HG02970 (cell line): ENCODE results near the gene INO80C.
"Not testable (repeated sequence)": the region's sequence is repeated elsewhere in the genome, so short reads cannot be mapped to it uniquely, and the experiment has no call there.

Experiments used
- ATAC-seq: cut with Tn5 transposase; IDR thresholded peaks from one replicate; pipeline ENCODE4 v1.9.1; 2021; ENCODE audit warnings: mild to moderate bottlenecking, moderate library complexity, moderate number of reproducible peaks; ENCODE audit not compliant: unreplicated experiment, low FRiP score

The INO80C gene

GRCh38 chr18:35489913-35490490 is 7.8 kb downstream of the INO80C start:
- no peak for ATAC-seq

- ATAC-seq: not testable (repeated sequence)
These were observed 8.5 kb downstream of the INO80C start for GRCh38 chr18:35489281-35489680.

- ATAC-seq: not testable (repeated sequence)
These were observed 9.4 kb downstream of the INO80C start for GRCh38 chr18:35488396-35488795.

- not testable (repeated sequence) for ATAC-seq
These were observed 10.2 kb downstream of the INO80C start for GRCh38 chr18:35487525-35487924.

- no peak for ATAC-seq
These were observed 11.9 kb downstream of the INO80C start for GRCh38 chr18:35485852-35486251.

GRCh38 chr18:35484034-35484433 is 13.7 kb downstream of the INO80C start:
- ATAC-seq: no peak

- no peak for ATAC-seq
These were observed 15.8 kb downstream of the INO80C start for GRCh38 chr18:35481960-35482366.

GRCh38 chr18:35479911-35480586 is 17.7 kb downstream of the INO80C start:
- no peak for ATAC-seq

- ATAC-seq: no peak
These were observed 19.0 kb downstream of the INO80C start for GRCh38 chr18:35478520-35479435.

- ATAC-seq: no peak
These were observed 19.8 kb downstream of the INO80C start for GRCh38 chr18:35477974-35478373.

- ATAC-seq: no peak
These were observed 20.3 kb downstream of the INO80C start for GRCh38 chr18:35477497-35477896.

GRCh38 chr18:35474884-35475283 is 22.9 kb downstream of the INO80C start:
- ATAC-seq: no peak

GRCh38 chr18:35473562-35473961 is 24.2 kb downstream of the INO80C start:
- ATAC-seq: no peak

GRCh38 chr18:35470435-35470834 is 27.3 kb downstream of the INO80C start:
- no peak for ATAC-seq

- ATAC-seq: no peak
These were observed 28.0 kb downstream of the INO80C start for GRCh38 chr18:35469725-35470124.

- ATAC-seq: no peak
These were observed 29.0 kb downstream of the INO80C start for GRCh38 chr18:35468711-35469110.

- ATAC-seq: no peak
These were observed 30.1 kb downstream of the INO80C start for GRCh38 chr18:35467624-35468016.

- ATAC-seq: no peak
These were observed 30.7 kb downstream of the INO80C start for GRCh38 chr18:35466815-35467623.

GRCh38 chr18:35466334-35466733 is 31.4 kb downstream of the INO80C start:
- ATAC-seq: no peak

- ATAC-seq: no peak
These were observed 32.4 kb downstream of the INO80C start for GRCh38 chr18:35465329-35465728.
